SU-DHL-6 (cell line): ENCODE data around the gene C1orf35.

Experiments used
- H2AFZ ChIP-seq: fragments of 200-600 bp; sonication (generic); 2 replicates; pipeline ENCODE4 v1.6.1; 2014; ENCODE audit warnings: low read depth, mild to moderate bottlenecking, moderate library complexity, mixed read lengths, antibody characterized with exemption, low read length; ENCODE audit not compliant: severe bottlenecking
- H3F3A ChIP-seq: fragments of 200-600 bp; shearing (Covaris generic); 2 replicates; pipeline ENCODE4 v1.6.0; 2016; ENCODE audit warnings: antibody characterized with exemption, mild to moderate bottlenecking; ENCODE audit not compliant: insufficient read depth
- H3K27ac ChIP-seq: fragments of 200-600 bp; sonication (generic); 2 replicates; pipeline ENCODE4 v1.5.1; 2016; ENCODE audit warnings: low read depth, mild to moderate bottlenecking, low read length, moderate library complexity, mixed read lengths
- H3K27me3 ChIP-seq: fragments of 200-600 bp; sonication (generic), shearing (Covaris generic); 2 replicates; pipeline ENCODE4 v1.6.0; 2014; ENCODE audit warnings: mild to moderate bottlenecking, low read length
- H3K36me3 ChIP-seq: fragments of 200-600 bp; sonication (generic); 2 replicates; pipeline ENCODE4 v1.6.1; 2014; ENCODE audit warnings: mild to moderate bottlenecking, low read length, mixed read lengths
- H3K4me2 ChIP-seq: fragments of 300-600, 200-600 bp; shearing (Covaris generic), sonication (generic); 2 replicates; pipeline ENCODE4 v1.6.0; 2014; ENCODE audit warnings: low read length, low read depth, mild to moderate bottlenecking; ENCODE audit not compliant: poor library complexity, severe bottlenecking
- H3K4me3 ChIP-seq: fragments of 200-600 bp; sonication (generic); 2 replicates; pipeline ENCODE4 v1.5.1; 2014; ENCODE audit warnings: antibody characterized with exemption, low read length, mild to moderate bottlenecking, mixed read lengths; ENCODE audit not compliant: insufficient read depth, poor library complexity, severe bottlenecking
- H3K79me2 ChIP-seq: fragments of 200-600 bp; sonication (generic); 2 replicates; pipeline ENCODE4 v1.6.1; 2014; ENCODE audit warnings: mild to moderate bottlenecking, low read length, moderate library complexity; ENCODE audit not compliant: insufficient read depth
- H3K9ac ChIP-seq: fragments of 200-600 bp; sonication (generic); 2 replicates; pipeline ENCODE4 v1.7.0; 2014; ENCODE audit warnings: mild to moderate bottlenecking, low read length
- H3K9me2 ChIP-seq: fragments of 200-600 bp; sonication (generic); replicated peaks from 2 replicates; pipeline ENCODE4 v1.6.1; 2014; ENCODE audit warnings: low read length; ENCODE audit not compliant: insufficient read depth
- H3K9me3 ChIP-seq: fragments of 200-600 bp; sonication (generic); 2 replicates; pipeline ENCODE4 v1.6.1; 2014; ENCODE audit warnings: low read length, mixed read lengths; ENCODE audit not compliant: insufficient read depth
- H4K20me1 ChIP-seq: fragments of 200-600 bp; sonication (generic); 2 replicates; pipeline ENCODE4 v1.6.1; 2014; ENCODE audit warnings: low read depth, mild to moderate bottlenecking, antibody characterized with exemption, low read length, moderate library complexity, mixed read lengths
- EZH2phosphoT487 ChIP-seq: fragments of 200-600 bp; sonication (generic), shearing (Covaris generic); conservative IDR thresholded peaks from 2 replicates; pipeline ENCODE4 v1.6.1; 2018; ENCODE audit warnings: mild to moderate bottlenecking, antibody characterized with exemption, low read length, moderate library complexity, mixed read lengths
- TF ChIP-seq, protein P1 (sequence below): fragments of 200-600 bp; sonication (generic); IDR thresholded peaks from one replicate; pipeline ENCODE4 v1.5.1; 2017; ENCODE audit warnings: antibody characterized with exemption, mild to moderate bottlenecking, low read length, moderate library complexity; ENCODE audit not compliant: insufficient read depth, poor library complexity, severe bottlenecking

C1orf35 gene

DNA sequence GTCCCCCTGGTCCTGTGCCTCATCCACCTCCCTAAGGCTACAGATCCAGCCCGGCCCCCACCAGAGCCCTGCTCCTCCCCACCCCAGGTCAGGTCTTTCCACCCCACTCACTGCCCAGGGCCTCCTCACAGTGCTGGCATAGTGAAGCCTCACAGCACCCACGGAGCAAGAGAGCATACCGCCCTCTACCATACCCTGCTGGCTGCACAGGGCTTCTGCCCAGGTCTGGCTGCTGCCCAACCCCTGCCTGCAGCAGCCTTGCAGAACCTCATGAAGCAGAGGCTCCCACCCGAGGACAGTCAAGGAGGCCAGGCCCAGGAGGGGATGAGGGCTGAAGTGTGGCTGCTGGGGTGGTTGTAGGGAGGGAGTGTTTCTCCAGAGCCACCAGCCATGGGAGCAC is 40.3 kb downstream of the C1orf35 start:
- H3K4me3 ChIP-seq: no peak overlapping the region
- no peak for TF ChIP-seq EZH2phosphoT487
- TF ChIP-seq, protein P1, sequence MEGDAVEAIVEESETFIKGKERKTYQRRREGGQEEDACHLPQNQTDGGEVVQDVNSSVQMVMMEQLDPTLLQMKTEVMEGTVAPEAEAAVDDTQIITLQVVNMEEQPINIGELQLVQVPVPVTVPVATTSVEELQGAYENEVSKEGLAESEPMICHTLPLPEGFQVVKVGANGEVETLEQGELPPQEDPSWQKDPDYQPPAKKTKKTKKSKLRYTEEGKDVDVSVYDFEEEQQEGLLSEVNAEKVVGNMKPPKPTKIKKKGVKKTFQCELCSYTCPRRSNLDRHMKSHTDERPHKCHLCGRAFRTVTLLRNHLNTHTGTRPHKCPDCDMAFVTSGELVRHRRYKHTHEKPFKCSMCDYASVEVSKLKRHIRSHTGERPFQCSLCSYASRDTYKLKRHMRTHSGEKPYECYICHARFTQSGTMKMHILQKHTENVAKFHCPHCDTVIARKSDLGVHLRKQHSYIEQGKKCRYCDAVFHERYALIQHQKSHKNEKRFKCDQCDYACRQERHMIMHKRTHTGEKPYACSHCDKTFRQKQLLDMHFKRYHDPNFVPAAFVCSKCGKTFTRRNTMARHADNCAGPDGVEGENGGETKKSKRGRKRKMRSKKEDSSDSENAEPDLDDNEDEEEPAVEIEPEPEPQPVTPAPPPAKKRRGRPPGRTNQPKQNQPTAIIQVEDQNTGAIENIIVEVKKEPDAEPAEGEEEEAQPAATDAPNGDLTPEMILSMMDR: no peak
- H3K36me3 ChIP-seq: no peaks in the 10 kb centered on the region
- no peak overlapping the region for H3K9ac ChIP-seq
- no peak overlapping the region for H3K27ac ChIP-seq
- H3F3A ChIP-seq: no peaks in the 10 kb centered on the region
- H3K9me2 ChIP-seq: no peaks in the 10 kb centered on the region
- H4K20me1 ChIP-seq: no peaks in the 10 kb centered on the region
- no peaks in the 10 kb centered on the region for H3K27me3 ChIP-seq
- H3K4me2 ChIP-seq: no peak overlapping the region
- H3K79me2 ChIP-seq: no peaks in the 10 kb centered on the region
- H3K9me3 ChIP-seq: no peaks in the 10 kb centered on the region
- H2AFZ ChIP-seq: no peak overlapping the region

DNA sequence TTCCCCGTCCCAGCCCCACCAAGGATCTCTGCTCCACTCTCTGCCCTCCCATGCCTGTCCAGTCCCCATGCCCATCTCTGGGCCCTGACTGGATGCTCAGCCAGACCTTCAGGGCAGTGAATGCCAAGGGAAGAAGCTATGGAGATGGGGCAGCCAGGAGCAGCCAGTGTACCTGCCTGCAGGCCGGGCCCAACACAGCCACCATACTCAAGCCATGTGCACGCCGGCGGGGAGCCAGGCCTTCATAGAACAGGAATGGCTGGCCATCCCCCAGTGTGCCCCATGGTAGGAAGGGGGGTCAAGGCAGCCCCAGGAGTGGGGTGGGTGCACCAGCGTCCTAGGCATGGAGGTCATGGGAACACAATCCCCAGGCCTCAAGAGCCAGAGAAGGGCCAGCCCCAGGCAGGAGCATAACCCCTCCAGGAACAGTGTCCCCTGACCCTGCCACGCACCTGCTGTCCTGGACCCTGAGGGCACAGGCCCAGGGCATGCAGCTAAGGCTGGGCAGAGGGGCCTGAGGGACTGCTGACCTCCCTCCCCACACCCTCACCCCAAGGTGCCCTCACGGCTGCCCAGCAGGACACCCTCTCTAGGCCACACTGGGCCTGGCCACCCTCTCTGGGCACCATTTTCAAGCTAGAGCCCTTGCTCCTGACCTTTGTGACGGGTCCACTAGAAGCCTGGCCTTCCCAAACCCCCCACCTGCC is 40.9 kb downstream of the C1orf35 start:
- H3K9me3 ChIP-seq: no peaks in the 10 kb centered on the region
- H3K79me2 ChIP-seq: no peaks in the 10 kb centered on the region
- no peak overlapping the region for H3K9ac ChIP-seq
- H3K27me3 ChIP-seq: no peaks in the 10 kb centered on the region
- no peaks in the 10 kb centered on the region for H3F3A ChIP-seq
- TF ChIP-seq EZH2phosphoT487: no peak
- TF ChIP-seq, protein P1: no peak
- no peaks in the 10 kb centered on the region for H4K20me1 ChIP-seq
- no peaks in the 10 kb centered on the region for H3K9me2 ChIP-seq
- H3K27ac ChIP-seq: no peak overlapping the region
- H2AFZ ChIP-seq: no peak overlapping the region
- H3K4me2 ChIP-seq: no peak overlapping the region
- no peaks in the 10 kb centered on the region for H3K36me3 ChIP-seq
- no peak overlapping the region for H3K4me3 ChIP-seq

DNA sequence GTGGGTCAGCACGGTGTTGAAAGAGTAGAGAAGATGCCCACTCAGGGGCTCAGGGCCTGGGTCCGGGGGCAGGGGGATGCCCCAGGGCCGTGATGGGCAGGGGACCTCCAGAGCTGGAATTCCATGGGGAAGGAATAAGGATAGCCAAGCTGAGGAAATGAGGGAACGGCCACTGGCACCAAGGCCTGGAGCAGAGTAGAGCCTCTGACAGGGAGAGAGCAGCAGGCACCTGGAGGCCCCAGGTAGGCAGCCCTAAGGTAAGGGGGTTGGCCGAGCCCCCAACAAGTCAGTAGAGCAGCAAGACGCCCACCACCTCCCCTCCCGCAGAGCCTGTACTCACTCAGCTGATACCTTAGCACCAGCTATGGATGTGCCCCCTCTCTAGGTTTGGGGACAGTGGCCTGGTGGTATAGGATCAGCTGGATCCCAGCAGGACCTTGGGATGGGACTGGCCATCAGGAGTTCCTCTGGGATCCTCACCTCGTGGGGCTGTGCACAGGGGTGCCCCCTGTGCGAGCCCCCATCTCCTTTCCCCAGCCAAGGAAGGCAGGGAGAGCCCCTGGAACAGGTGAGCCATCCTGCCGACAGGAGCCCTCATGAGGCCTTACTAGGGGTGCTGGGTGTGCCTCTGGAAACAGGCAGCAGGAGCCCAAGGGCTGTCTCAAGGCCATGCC is 41.6 kb downstream of the C1orf35 start:
- Histone ChIP-seq H3K79me2 (no peaks in the 10 kb centered on the region), H3K9ac (no peak overlapping the region), H3K27ac (no peak overlapping the region), H3K4me3 (no peak overlapping the region), H3K4me2 (no peak overlapping the region), H3K27me3 (no peaks in the 10 kb centered on the region), H4K20me1 (no peaks in the 10 kb centered on the region), H3K36me3 (no peaks in the 10 kb centered on the region), H2AFZ (no peak overlapping the region), H3F3A (no peaks in the 10 kb centered on the region), H3K9me2 (no peaks in the 10 kb centered on the region), H3K9me3 (no peaks in the 10 kb centered on the region)
- TF ChIP-seq, protein P1: no peak
- no peak for TF ChIP-seq EZH2phosphoT487
